Measurements from ENCODE around the gene SERPINI2. TPM values are rescaled to one million over a fixed set of nuclear protein-coding genes. Genes with fewer than 3 reads are reported as not detected.

The SERPINI2 gene
- total and polyA plus RNA-seq, 2 of the 8 experiments (the other 6 are each of a cell fraction or from before 2014, with no cell fraction given): 0.26 TPM; not detected in 1

DNA sequence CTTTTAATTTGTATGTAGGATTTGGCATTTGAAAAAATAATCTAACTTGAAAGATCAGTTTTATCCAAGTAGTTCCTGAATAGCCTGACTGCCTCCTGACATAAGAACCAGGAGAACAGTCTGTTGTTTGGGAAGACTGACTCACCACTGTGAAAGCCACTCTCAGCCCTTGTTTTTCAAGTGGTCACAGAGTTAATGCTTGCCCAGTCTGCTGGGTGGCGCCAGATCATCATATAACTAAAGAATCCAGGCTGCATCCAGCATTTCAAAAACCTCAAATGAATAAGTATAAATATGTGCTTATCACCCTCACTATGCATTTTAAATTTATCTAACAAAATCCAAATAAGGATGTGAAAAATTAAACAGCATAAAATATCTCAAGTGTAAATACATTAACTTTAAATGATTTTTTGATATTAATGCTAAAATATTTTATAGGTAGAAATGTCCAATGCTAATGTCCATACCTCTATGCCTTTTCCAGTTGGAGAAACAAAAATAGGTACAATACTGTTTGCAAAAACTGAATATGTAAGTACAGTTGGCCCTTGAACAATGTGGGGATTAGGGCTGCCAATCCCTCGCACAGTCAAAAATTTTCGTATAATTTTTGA lies 66.9 kb downstream of the SERPINI2 start:
- TF ChIP-seq RAD21 (IDR thresholded peaks at IDR 0.05 in 1 of 2, conservative IDR thresholded peaks at IDR 0.05 in 1 of 2; ENCODE audit: low read depth in 2 of 2, low read length in 2 of 2) (peak; percentile 91 to 94), EGR1 (IDR thresholded peaks at IDR 0.05; ENCODE audit: borderline replicate concordance, low read depth, low read length) (no peak), ASH2L (IDR thresholded peaks at IDR 0.05; ENCODE audit: low read length) (no peak), SUZ12 (IDR thresholded peaks at IDR 0.05; ENCODE audit: low read length) (no peak), RXRA (IDR thresholded peaks at IDR 0.05; ENCODE audit: insufficient read depth, low read depth, low read length) (no peak), JUND (IDR thresholded peaks at IDR 0.05; ENCODE audit: low read length) (peak; percentile 77), GTF2F1 (IDR thresholded peaks at IDR 0.05; ENCODE audit: borderline replicate concordance, low read depth, low read length) (no peak), EZH2 (IDR thresholded peaks at IDR 0.05; ENCODE audit: low read depth, low read length, severe bottlenecking) (no peak)
- TF ChIP-seq, protein P1, sequence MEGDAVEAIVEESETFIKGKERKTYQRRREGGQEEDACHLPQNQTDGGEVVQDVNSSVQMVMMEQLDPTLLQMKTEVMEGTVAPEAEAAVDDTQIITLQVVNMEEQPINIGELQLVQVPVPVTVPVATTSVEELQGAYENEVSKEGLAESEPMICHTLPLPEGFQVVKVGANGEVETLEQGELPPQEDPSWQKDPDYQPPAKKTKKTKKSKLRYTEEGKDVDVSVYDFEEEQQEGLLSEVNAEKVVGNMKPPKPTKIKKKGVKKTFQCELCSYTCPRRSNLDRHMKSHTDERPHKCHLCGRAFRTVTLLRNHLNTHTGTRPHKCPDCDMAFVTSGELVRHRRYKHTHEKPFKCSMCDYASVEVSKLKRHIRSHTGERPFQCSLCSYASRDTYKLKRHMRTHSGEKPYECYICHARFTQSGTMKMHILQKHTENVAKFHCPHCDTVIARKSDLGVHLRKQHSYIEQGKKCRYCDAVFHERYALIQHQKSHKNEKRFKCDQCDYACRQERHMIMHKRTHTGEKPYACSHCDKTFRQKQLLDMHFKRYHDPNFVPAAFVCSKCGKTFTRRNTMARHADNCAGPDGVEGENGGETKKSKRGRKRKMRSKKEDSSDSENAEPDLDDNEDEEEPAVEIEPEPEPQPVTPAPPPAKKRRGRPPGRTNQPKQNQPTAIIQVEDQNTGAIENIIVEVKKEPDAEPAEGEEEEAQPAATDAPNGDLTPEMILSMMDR (IDR thresholded peaks at IDR 0.05; ENCODE audit: control extremely low read depth in 1 of 3, insufficient read depth in 1 of 3, low read depth in 1 of 3, low read length in 3 of 3): peak; percentile 24 to 87 (median 84)
- no peak overlapping the region for H4K5ac ChIP-seq (ENCODE audit: insufficient read length, low read depth, low read length)
- no peak overlapping the region for H2BK15ac ChIP-seq (ENCODE audit: low read length)
- H2BK12ac ChIP-seq (ENCODE audit: low read depth, low read length): no peak overlapping the region
- ChIA-PET CTCF (ENCODE audit: partially characterized antibody) (interaction anchor here (0.9 to 2.9 kb wide), 20 partner anchors 10 to 634 kb away, joined by 3 to 28 read pairs (median 4); partner anchors contain the start of genes PDCD10, SERPINI1 and ZBBX), POLR2A (ENCODE audit: partially characterized antibody) (no interaction called here)
- no peak overlapping the region for H2AK5ac ChIP-seq (ENCODE audit: low read depth, low read length)
- no peaks in the 10 kb centered on the region for H3K79me1 ChIP-seq (ENCODE audit: low read depth, low read length)
- no peak overlapping the region for H3K27ac ChIP-seq (ENCODE audit: low read depth, low read length)
- no peak overlapping the region for H3K9ac ChIP-seq (replicated peaks in 1 of 4; ENCODE audit: extremely low read depth in 1 of 4, low read depth in 3 of 4, low read length in 3 of 4)
- no peak overlapping the region for H3K23ac ChIP-seq (ENCODE audit: insufficient read length)
- DNase-seq (ENCODE audit: low read depth in 1 of 2, low spot score in 2 of 2): peak in 1 of 2 experiments; percentile 31
- H3K23me2 ChIP-seq (ENCODE audit: low read depth, low read length): no peaks in the 10 kb centered on the region
- no peak overlapping the region for H2BK20ac ChIP-seq (ENCODE audit: low read length)
- no peak overlapping the region for H4K91ac ChIP-seq (replicated peaks; ENCODE audit: insufficient read length, low read length)
- no peaks in the 10 kb centered on the region for H3K36me3 ChIP-seq (ENCODE audit: control insufficient read depth in 2 of 4, insufficient read depth in 4 of 4, low read length in 3 of 4)
- no peak overlapping the region for H3K14ac ChIP-seq (ENCODE audit: insufficient read length)
- no peak overlapping the region for H3K56ac ChIP-seq (replicated peaks; ENCODE audit: insufficient read length, low read depth, low read length)
- no peaks in the 10 kb centered on the region for H3K27me3 ChIP-seq (replicated peaks in 1 of 4; ENCODE audit: control insufficient read depth in 3 of 4, extremely low read depth in 1 of 4, insufficient read depth in 3 of 4, low read length in 3 of 4)
- no peak overlapping the region for H2BK5ac ChIP-seq (ENCODE audit: low read depth, low read length)
- H3K4me1 ChIP-seq (replicated peaks in 1 of 4; ENCODE audit: control insufficient read depth in 3 of 4, insufficient read depth in 4 of 4, low read length in 3 of 4): no peaks in the 10 kb centered on the region; a peak in 1 of 7 replicates
- no peak overlapping the region for H3K4ac ChIP-seq (replicated peaks; ENCODE audit: insufficient read length, low read depth, low read length)
- H4K8ac ChIP-seq (ENCODE audit: extremely low read depth, insufficient read depth, low read length): no peak overlapping the region
- WGBS, 2 experiments (ENCODE audit: extremely low coverage in 1 of 2, insufficient coverage in 1 of 2, insufficient read length in 1 of 2, insufficient replicate concordance in 2 of 2, low coverage in 1 of 2, low lambda C conversion rate in 2 of 2, missing lambda C conversion rate in 1 of 2): 68% methylated on average over 3 of the region's 3 CpGs; no CpG with 5 or more reads in 1 of the 2 experiments
- 0 out of 2 replicates have a peak overlapping the region, but pooled peaks have one; percentile 40 for H2AFZ ChIP-seq (ENCODE audit: low read length)
- FAIRE-seq: peak; percentile 89
- H4K20me1 ChIP-seq (replicated peaks in 1 of 2; ENCODE audit: control insufficient read depth in 1 of 2, insufficient read depth in 2 of 2, low read length in 2 of 2): no peaks in the 10 kb centered on the region
- no peak overlapping the region for H3K4me3 ChIP-seq (ENCODE audit: extremely low read depth in 1 of 4, insufficient read depth in 2 of 4, low read depth in 3 of 4, low read length in 4 of 4)
- H2BK120ac ChIP-seq (replicated peaks; ENCODE audit: low read depth, low read length): no peak overlapping the region
- H3K4me2 ChIP-seq (ENCODE audit: insufficient read depth in 1 of 2, low read depth in 2 of 2, low read length in 2 of 2): no peak overlapping the region
- no peak overlapping the region; the same call in 1 of the 2 replicates for H3K18ac ChIP-seq (ENCODE audit: extremely low read depth, low read length)
- H3K9me3 ChIP-seq (ENCODE audit: insufficient read depth in 2 of 2, low read depth in 1 of 2, low read length in 1 of 2): no peaks in the 10 kb centered on the region
- no peaks in the 10 kb centered on the region for H3K79me2 ChIP-seq (ENCODE audit: control insufficient read depth in 1 of 2, insufficient read depth in 2 of 2, low read length in 2 of 2)

Measured in H1 (cell line).